GM18868 (cell line): ENCODE results near the gene SORCS2.

Experiments
- ATAC-seq: cut with Tn5 transposase; IDR thresholded peaks from one replicate; pipeline ENCODE4 v1.9.1; 2021; ENCODE audit warnings: mild to moderate bottlenecking, moderate library complexity; ENCODE audit not compliant: unreplicated experiment

SORCS2 gene

DNA sequence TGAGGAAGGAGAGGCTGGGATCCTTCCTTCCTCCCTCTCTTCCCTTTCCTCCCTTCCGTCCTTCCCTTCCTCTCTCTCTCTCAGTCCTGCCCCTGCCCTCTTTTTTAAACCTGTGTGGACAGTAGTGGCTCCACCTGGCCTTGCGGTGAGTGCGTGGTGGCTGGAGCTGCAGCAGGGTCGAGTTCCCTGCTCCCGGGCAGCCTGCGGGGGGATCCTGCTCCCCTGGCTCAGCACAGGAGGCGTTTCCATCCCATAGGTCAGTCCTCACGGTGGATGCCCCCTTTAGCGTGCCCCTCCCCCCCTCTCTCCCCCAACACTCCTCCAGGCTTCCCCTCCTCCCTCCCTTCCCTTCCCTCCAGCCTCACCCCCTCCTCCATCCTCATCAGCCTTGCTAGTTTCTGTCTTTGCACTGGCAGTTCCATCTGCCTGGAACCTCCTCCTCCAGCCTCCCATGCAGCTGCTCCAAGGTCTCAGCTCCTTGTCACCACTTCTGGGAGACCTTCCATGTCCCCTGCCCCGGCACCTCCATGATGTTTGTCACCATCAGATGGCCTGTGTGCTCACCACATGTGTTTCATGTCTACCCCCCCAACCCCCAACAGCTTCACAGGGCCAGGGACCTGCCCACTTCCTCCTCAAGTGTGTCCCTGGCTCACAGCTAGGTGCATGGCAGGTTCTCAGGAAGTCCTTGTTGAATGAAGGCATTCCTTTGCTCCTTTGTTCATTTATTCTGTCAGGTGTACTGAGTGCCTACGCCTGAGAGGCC, 174.0 kb downstream of the SORCS2 start:
- no peak for ATAC-seq

DNA sequence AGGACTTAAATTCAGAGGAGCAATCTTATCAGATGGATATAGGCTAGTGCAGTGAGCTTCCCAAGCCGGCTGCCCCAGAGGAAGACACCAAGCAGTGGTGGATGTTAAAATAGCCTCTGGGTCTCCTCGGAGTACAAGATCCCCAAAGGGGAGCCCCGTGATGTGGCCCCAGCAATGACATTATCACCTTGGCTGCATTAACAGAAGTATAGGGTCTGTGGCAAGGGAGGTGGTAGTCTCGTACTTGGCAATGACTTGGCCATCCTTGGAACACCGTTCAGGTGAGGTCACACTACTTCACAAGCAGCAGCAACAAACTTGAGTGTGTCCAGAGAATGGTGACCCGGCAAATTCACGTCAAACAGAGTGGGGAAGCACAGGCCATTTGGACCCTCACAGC, 174.6 kb downstream of the SORCS2 start:
- ATAC-seq: no peak

DNA sequence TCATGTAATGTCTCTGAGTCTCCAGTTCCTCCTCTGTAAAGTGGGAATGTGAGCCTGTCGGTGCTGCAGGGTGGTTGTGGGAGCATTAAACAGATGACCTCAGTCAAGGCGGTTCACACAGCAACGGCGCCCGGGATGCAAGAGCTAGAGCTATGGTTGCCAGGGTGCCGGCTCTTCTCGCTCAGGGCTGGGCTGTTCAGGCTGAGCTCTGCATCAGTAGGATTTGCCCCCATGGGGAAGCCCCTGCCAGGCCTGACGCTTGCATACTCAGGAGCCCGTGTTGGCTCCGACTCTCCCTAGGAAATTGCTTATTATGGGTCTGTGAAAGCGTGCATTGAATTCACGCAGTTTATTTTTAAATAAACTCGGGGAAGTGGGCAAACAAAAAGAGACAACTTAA, 175.1 kb downstream of the SORCS2 start:
- no peak for ATAC-seq

DNA sequence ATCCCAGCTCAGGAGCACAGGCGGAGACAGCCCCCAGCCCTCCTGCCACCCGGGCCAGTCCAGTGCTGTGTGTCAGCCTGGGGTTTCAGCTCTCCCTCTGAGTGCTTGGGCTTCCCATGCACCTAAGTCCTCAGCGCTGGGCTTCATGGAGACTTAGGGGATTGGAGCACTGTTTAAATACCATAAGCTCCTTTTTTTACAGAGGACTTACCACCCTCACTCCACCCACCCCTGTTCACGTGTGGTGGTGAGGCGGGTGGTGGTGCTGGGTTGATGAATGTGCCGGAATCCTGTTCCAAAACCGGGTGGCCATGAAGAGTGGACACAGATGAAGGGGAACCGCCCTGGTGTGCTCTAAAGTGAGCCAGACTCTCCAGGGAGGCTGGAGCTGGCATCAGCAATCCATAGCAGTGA, 175.5 kb downstream of the SORCS2 start:
- no peak for ATAC-seq

DNA sequence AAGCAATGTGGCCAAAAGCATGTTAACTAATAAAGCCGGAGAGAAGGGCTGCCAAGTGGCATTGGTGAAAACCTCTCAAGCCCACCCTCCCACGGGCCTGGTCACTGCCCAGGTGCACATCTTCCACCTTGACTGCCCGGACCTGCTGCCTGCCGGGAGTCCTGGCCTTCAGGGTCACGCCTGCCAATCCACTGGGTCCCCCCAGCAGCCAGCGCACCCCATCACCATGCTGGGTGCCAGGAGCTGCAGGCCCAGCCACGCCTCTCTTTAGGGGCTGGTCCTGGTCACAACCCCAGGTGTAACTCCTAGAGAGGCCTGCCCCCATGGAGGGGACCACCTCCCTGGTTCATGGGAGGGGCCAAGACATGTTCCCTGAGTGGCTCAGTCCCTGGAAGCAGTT, 176.0 kb downstream of the SORCS2 start:
- ATAC-seq: no peak

DNA sequence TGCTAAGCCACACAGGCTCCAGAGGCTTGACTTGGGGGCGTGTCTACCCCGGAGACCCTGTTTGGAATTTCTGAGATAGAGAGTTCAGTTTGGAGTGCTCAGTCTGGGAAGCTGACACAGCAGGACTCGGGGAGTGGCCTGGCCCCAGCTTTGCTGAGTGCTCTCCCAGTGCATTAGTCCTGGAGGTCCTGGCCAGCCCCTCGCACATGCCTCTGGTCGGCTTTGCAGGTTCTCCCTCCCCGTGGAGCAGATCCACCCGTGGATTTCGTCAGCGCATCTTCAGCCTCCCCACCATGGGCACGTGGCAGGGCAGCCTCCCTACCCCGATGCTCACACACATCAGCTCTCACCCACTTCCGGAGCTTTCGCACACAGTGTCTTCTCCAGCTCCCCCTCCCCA, 177.2 kb downstream of the SORCS2 start:
- no peak for ATAC-seq

DNA sequence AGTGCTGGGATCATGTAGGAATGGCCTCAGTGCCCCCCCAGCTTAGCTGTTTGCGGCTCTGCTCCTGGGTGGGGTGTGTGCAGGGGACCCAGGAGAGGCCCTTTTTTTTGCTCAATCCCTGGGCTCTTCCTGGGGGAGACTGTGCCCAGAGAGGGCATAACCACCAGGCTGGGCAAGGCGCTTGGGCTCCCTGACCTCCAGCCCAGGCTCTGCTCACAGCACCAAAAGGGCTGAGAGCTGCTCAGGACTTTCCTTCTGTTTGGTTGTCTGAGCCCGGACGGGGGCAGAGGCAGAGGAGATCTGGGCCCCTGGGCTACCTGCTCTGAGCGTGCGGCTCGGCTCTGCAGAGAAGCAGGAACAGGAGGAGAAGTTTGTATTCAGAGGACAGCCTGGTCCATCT, 177.7 kb downstream of the SORCS2 start:
- no peak for ATAC-seq

DNA sequence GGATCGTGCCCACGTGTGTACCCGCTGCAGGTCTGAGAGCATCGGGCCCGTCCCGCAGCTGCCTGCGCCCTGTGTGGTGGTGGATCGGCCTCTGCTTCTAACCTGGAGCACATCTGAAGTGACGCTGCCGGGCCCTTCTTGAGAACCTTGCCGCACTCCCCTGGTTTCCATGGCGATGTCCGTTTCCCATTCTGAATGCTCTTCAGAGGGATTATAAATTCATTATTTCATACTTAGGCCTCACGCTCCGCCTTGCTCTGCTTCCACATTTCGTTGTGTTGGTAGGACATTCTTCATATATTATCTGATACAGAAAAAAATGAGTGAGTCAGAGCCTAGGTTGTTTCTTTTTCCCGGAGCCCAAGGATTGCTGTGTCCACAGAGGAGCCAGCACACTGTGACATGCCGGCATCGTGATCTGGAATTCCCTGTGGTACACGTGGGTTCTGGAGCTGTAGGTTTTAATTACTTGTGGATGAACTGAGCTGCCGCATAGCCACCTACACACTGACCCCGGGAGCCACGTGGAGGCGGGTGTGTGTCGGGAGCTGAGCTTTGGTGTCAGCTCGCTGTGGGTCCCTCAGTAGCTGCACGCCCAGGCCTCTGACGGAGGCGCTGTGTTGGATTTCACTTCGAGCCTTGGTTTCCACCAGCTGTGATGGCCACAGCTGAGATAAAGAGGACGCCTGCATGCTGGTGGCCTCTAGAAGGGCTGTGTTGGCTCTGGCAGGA, 179.0 kb downstream of the SORCS2 start:
- no peak for ATAC-seq

DNA sequence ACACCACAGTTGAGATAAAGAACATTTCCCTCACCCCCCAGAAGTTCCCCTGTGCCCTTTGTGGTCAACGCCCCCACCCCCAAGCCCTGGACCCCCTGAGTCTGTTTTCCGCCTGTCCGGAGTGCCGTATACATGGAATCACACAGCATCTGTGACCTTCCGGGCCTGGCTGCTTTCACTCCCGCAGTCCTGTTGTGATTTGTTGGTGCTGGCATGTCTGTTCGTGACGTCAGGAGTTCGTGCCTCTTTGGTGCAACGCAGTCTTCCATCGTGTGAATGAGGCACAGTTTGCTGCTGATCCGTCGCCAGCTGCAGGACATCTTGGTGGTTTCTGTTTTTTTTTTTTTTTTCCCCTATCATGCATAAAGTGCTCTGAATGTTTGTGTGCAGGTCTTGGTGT, 180.3 kb downstream of the SORCS2 start:
- ATAC-seq: no peak

DNA sequence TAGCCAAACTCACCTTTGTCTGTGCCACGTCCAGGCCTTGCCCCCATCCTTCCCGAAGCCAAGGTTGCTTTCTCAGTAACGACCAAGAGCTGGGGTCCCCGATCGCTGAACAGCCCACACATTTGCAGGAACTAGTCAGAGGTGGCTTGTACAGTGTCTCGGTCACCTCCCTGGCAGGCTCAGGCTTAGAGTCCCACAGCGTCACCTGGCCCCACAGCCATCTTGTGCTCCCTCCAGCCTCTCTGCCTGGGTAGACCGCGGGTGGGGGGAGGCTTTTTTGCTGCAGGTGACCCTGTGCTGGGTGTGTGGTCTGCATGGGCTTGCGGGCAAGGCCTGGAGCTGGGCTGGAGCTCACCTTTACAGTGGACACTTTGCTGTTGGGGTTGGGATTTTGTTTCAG, 182.2 kb downstream of the SORCS2 start:
- ATAC-seq: no peak

DNA sequence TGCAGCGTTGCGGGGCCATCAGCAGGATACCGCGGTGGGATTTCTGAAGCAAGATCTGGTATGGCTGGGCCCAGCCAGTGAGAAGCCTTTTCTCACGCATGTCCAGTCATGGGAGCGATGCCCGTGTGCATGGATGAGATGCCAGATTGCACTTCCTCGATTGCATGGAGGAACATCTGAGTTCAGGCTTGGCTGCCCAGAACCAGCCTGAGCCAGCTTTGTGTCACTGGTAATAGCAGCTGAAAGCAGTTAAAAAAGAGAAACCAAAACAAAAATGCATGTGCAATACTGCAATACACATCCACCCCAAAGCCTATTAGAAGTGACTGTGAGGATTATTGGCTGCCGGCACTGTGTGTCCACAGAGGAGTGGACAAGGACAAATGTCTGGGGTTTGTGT, 183.1 kb downstream of the SORCS2 start:
- no peak for ATAC-seq

DNA sequence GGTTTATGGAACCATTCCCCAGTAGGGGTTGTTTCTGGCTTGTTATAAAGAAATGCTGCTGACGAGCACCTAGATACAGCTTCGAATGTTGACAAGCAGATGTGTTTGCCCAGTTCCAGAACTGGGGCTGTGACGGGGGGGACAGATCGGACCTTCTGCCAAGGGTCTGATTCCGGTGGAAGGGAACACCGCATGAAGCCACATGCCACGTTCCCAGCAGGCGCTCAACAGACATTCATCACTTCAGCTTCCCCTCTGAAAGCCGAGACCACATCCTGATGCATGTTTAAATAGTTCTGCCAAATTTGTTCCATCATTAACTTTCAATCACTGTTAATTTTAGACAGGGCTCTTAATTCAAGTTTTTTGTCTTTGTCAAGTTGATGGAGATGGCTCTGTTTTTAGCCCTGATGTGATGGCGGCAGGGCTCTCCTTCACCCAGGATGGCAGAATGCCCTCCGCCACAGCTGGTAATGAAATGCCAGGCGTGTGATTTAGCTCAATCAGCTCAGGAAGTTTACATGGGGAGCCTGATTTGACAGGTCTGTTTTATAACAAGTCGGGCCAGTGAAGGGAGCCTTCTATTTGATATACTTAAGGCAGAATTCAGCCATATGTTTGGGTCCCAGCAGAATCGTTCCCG, 185.0 kb downstream of the SORCS2 start:
- no peak for ATAC-seq

DNA sequence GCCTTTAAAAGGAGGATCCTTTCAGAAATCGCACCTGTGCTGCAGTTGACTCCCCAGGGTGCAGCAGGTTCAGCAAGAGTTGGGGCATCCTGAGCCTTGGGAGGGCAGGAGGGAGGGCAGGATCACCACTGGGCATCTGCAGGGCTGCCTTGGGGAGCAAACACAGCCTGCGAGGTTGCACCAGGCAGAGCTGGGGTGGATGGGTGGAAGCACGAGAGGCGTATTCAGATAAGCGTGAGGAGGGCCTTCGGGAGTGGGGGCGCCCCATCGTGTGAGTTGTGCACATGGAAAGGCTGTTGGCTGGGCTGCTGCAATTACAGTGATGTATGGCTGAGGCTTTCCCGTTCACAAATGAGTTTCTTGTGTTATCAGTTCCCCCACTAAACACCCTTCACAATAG, 186.8 kb downstream of the SORCS2 start:
- ATAC-seq: no peak

DNA sequence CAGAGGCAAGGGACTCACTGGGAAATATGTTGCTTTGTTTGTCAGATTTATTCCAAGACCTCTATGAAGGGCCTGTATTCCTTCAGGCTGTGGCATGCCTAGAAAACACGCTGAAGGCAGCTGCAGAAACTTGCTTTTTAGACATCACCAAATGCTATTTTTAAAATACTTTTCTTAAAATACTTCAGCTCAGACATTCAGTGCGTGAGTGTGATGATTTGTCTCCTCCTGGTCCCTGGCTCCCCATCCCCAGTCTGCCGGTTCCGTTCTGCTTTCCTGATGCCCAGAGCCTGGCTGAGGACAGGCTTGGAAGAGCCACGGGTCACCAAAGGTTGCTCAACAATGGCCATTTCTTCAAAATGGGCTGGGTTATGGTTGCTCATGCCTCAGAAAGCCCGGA, 187.4 kb downstream of the SORCS2 start:
- no peak for ATAC-seq

DNA sequence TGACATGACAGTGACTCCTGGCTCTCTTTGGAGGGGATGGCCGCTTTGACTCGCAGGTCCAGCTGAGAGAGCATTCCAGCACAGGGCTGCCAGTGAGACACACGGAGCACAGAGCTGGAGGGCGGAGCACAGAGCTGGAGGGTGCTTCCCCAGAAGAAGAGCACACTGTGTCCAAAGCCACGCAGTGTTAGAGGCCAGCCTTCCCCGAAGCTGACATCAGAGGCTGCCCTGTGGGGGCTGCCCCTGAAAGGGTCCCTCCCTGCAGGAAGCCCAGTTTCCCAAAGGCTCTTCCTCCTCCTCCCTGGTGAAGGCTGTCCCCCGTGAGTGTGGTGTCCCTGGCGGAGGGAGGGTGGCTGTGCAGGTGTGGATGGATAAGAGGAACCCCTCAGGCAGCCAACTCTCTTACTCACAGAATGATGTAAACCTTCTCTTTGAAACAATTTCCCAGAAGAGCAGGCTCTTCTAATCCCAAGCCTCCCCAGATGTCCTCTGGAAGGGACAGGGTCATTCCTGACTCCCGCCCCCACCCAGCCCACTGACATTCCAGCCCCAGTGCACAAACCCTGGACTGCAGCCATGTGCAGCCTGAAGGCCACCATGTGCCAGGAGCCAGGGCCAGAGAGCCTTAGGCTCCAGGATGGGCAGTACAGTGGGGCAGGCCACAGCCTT, 189.0 kb downstream of the SORCS2 start:
- ATAC-seq: no peak

DNA sequence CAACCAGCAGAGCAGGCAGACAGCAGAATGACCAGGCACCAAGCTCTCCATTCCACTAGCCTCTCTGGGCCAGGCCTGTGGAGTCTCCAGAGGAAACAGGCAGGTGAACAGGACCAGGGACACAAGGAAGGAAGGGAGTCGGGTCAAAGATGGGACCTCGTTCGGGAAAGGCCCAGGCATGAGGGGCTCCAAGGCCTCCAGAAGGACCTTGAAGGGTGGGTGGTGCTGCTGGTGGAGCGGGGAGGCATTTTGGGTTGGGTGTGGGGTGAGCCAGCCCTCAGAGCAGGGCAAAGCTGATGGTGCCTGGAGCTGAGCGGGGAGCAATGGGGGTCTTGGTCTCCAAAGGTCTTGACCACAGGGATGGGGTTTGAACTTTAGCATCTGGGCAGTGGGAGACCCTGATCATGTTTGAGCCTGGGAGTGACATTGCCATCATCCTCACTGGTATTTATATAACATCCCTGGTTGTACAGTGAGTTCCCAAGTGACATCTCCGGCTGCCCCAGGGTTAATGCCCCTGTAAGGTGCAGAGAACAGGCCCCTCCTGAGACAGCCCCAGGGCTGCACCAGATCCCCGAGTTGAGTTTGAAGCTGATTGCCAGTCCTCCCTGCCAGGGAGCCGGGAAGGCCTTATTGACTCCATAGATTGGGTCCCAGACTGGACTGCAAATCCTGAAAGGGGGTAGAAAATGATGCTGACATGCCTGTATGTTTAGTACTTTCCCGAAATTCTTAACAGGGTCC, 189.7 kb downstream of the SORCS2 start:
- ATAC-seq: no peak

DNA sequence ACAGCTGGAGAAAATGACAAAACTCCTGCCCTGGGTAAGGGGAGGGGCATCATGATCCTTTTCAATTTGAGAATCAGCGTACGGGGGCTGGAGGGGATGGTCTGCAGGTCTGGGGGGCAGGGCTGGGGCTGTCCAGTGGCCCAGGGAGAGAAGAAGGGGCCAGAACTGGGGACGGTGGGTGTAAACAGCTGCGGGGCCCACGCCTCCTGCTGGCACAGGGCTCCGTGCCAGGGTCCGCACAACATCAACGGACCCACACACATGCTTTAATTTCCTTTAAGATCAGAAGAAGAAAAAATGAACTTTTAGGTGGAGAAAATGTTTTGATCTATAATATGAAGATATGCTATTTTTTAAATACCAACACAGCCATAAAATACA, 190.3 kb downstream of the SORCS2 start:
- ATAC-seq: no peak

DNA sequence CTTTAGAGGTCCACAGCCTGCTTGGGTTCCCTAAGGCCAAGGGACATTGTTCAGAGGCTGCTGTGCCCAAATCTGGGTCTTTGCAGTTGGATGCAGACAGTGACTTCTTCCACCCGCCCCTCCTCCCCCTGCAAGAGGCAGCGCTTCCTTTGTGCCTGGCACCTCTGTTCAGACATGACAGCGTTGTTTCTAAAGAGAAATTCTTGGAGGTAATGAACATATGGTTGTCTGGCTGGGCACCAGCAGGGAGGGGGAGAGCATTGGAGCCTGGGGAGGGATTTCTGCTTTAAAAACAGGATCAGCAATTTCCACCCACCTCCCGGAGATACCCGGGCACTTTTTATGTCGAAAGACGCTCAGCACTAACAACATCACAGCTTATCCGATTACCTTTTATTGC, 190.9 kb downstream of the SORCS2 start:
- no peak for ATAC-seq

DNA sequence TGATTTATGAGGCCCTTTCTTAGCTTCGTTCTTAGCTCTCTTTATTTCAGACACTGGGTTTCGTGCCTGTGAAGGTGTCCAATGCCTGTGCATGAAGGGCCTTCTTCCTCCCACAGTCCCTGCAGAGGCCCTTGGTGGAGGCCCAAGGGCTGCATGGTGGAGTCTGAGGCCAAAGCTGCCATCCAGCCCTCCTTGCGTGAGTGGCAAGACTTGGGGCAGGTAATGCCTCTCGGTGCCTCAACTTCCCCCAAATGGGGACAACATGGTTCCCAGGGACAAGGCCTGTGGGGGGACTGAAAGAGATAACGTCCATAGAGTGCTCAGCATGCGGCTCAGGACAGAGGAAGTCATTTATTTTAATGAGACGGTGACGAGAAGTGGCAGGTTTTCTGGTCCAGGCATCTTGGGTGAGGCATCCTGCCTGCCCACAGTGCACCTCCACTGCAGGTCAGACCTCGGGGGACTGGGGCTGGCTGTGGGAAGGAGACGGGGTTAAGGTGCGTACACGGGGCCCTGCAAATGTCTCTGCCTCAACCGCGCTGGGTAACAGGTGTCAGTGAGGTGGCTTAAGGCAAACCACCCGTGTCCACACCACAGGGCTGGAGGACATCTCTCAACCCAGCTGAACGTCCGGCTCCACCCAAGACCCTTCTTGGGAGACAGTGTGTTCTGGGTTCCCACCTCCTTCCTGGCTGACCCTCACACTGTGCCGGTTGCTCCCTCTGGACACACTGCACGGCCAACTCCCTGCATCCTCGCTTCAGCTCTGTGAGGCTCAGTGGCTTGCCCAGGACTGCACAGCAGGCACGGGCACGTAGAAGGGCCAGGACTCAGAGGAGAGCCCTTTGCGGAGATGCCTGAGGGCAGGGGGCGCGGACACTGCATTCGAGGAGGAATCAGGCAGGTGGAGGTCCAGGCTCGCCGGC, 191.9 kb downstream of the SORCS2 start:
- no peak for ATAC-seq
